ENCODE measurements around the gene DPEP1. TPM values are rescaled to one million over a fixed set of nuclear protein-coding genes. Genes with fewer than 3 reads are reported as not detected.

The DPEP1 gene
- total RNA-seq, 1 experiment from 2014 or later: 13.6 TPM

- Mint-ChIP-seq H3K4me3 (no peak overlapping the region), H3K27me3 (ENCODE audit: low read depth) (peaks cover 6% of the 10 kb centered on the region; the same call in 1 of the 2 replicates), H3K27ac (no peak overlapping the region), H3K9me3 (peaks cover 17% of the 10 kb centered on the region), H3K36me3 (peaks cover 15% of the 10 kb centered on the region), H3K4me1 (no peaks in the 10 kb centered on the region)
- ATAC-seq (no peak), DNase-seq (ENCODE audit: low spot score) (no peak)
- TF ChIP-seq ZSCAN18 (CRISPR knock-in tag; IDR thresholded peaks at IDR 0.05) (no peak), KAT7 (CRISPR knock-in tag; IDR thresholded peaks at IDR 0.05; ENCODE audit: borderline replicate concordance) (no peak), CREM (CRISPR knock-in tag; IDR thresholded peaks at IDR 0.05) (no peak), NR3C1 (CRISPR knock-in tag; conservative IDR thresholded peaks at IDR 0.05; ENCODE audit: low read depth) (no peak), FOXK1 (CRISPR knock-in tag; IDR thresholded peaks at IDR 0.05) (no peak)
- POLR2A ChIA-PET: no interaction called here
- CTCF ChIA-PET: no interaction called here
Measured at GRCh38 chr16:89672177-89672941, 58.9 kb downstream of the DPEP1 start.

GRCh38 chr16:89678258-89678657, 64.8 kb downstream of the DPEP1 start:
- ATAC-seq (no peak), DNase-seq (ENCODE audit: low spot score) (no peak)
- CTCF ChIA-PET: interaction anchor here (0.6 kb wide), 1 partner anchor 35 kb away, joined by 3 read pairs; no protein-coding TSS in a partner anchor
- no peak overlapping the region for H3K4me3 Mint-ChIP-seq
- no peak for TF ChIP-seq MAX (CRISPR knock-in tag; IDR thresholded peaks at IDR 0.05)
- no peak for TF ChIP-seq PRDM15 (CRISPR knock-in tag; IDR thresholded peaks at IDR 0.05)
- no peak for TF ChIP-seq SP1 (CRISPR knock-in tag; conservative IDR thresholded peaks at IDR 0.05)
- TF ChIP-seq ZNF423 (CRISPR knock-in tag; IDR thresholded peaks at IDR 0.05): no peak
- no peak for TF ChIP-seq ZNF138 (CRISPR knock-in tag; conservative IDR thresholded peaks at IDR 0.05)
- TF ChIP-seq FOXP4 (CRISPR knock-in tag; IDR thresholded peaks at IDR 0.05): no peak
- no peak for TF ChIP-seq ESRRA (CRISPR knock-in tag; IDR thresholded peaks at IDR 0.05; ENCODE audit: borderline replicate concordance)
- no peak for TF ChIP-seq ZNF671 (CRISPR knock-in tag; IDR thresholded peaks at IDR 0.05)
- no peak for TF ChIP-seq TCF7 (CRISPR knock-in tag; IDR thresholded peaks at IDR 0.05; ENCODE audit: low read depth)
- H3K27me3 Mint-ChIP-seq (ENCODE audit: low read depth): peaks cover 2% of the 10 kb centered on the region
- no peak overlapping the region for H3K27ac Mint-ChIP-seq
- no peaks in the 10 kb centered on the region for H3K4me1 Mint-ChIP-seq
- H3K36me3 Mint-ChIP-seq: peaks cover 54% of the 10 kb centered on the region
- POLR2A ChIA-PET: no interaction called here
- H3K9me3 Mint-ChIP-seq: peaks cover 32% of the 10 kb centered on the region

GRCh38 chr16:89685916-89686315, 72.5 kb downstream of the DPEP1 start:
- POLR2A ChIA-PET: interaction anchor here (0.7 to 1.5 kb wide), 4 partner anchors 9 to 187 kb away, joined by 3 to 11 read pairs (median 3); no protein-coding TSS in a partner anchor
- Mint-ChIP-seq H3K36me3 (peaks cover 58% of the 10 kb centered on the region), H3K4me3 (no peak overlapping the region), H3K27me3 (ENCODE audit: low read depth) (peaks cover 5% of the 10 kb centered on the region), H3K9me3 (peaks cover 44% of the 10 kb centered on the region), H3K4me1 (peaks cover 7% of the 10 kb centered on the region), H3K27ac (no peak overlapping the region)
- ATAC-seq: no peak
- DNase-seq (ENCODE audit: low spot score): no peak
- CTCF ChIA-PET: interaction anchor here (1.0 to 1.3 kb wide), 4 partner anchors 14 to 87 kb away, joined by 3 to 19 read pairs (median 3); partner anchors contain the start of gene SPATA2L
- TF ChIP-seq IRF1 (CRISPR knock-in tag; IDR thresholded peaks at IDR 0.05): no peak
- no peak for TF ChIP-seq AR (CRISPR knock-in tag; IDR thresholded peaks at IDR 0.05)
- no peak for TF ChIP-seq CTCF (IDR thresholded peaks at IDR 0.05)
- TF ChIP-seq ZNF317 (CRISPR knock-in tag; IDR thresholded peaks at IDR 0.05; ENCODE audit: borderline replicate concordance, low read depth): no peak
- no peak for TF ChIP-seq HMGA2 (CRISPR knock-in tag; IDR thresholded peaks at IDR 0.05)

Measured in WTC11 (cell line).